Neuron (in vitro differentiated cells): ENCODE data around the gene EGFLAM.

ENCODE experiments used
- H2AFZ ChIP-seq: one replicate; pipeline ENCODE4 v1.6.1; 2013; ENCODE audit warnings: low read depth, mild to moderate bottlenecking, inconsistent platforms, low read length, moderate library complexity
- H3K27me3 ChIP-seq: one replicate; pipeline ENCODE4 v1.6.1; 2013; ENCODE audit warnings: low read length; ENCODE audit not compliant: insufficient read depth
- H3K36me3 ChIP-seq: one replicate; pipeline ENCODE4 v1.6.1; 2013; ENCODE audit warnings: low read length; ENCODE audit not compliant: insufficient read depth
- H3K4me1 ChIP-seq: one replicate; pipeline ENCODE4 v1.6.1; 2013; ENCODE audit warnings: low read length; ENCODE audit not compliant: insufficient read depth
- H3K4me3 ChIP-seq: 2 replicates; pipeline ENCODE4 v1.5.1; 2013; ENCODE audit warnings: mild to moderate bottlenecking, low read length, moderate library complexity
- H3K9me3 ChIP-seq: one replicate; pipeline ENCODE4 v1.6.1; 2013; ENCODE audit warnings: low read length

EGFLAM gene

GRCh38 chr5:38258319-38259061, at the start of gene EGFLAM:
Gene EGFLAM, plus strand, starts transcription at chr5:38258559. Its CDS starts 196 bp downstream, at chr5:38258755.
- Histone ChIP-seq H3K9me3 (no peaks in the 10 kb centered on the region), H3K4me3 (peak within 1 kb of the TSS; percentile 20), H3K36me3 (no peaks in the 10 kb centered on the region), H3K4me1 (peaks cover 16% of the 10 kb centered on the region), H3K27me3 (peaks cover 54% of the 10 kb centered on the region), H2AFZ (peak within 1 kb of the TSS; percentile 75)

- no peaks in the 10 kb centered on the region for H3K36me3 ChIP-seq
- no peaks in the 10 kb centered on the region for H3K9me3 ChIP-seq
- no peaks in the 10 kb centered on the region for H3K4me1 ChIP-seq
- H2AFZ ChIP-seq = no peak overlapping the region
- no peak overlapping the region for H3K4me3 ChIP-seq
- H3K27me3 ChIP-seq = no peaks in the 10 kb centered on the region
Measured at GRCh38 chr5:38208782-38209378, 49.5 kb upstream of the EGFLAM start.

GRCh38 chr5:38210676-38211353, 47.5 kb upstream of the EGFLAM start:
- no peak overlapping the region for H3K4me3 ChIP-seq
- no peaks in the 10 kb centered on the region for H3K36me3 ChIP-seq
- no peaks in the 10 kb centered on the region for H3K27me3 ChIP-seq
- no peaks in the 10 kb centered on the region for H3K9me3 ChIP-seq
- H2AFZ ChIP-seq = no peak overlapping the region
- H3K4me1 ChIP-seq = no peaks in the 10 kb centered on the region

- Histone ChIP-seq H2AFZ (no peak overlapping the region), H3K27me3 (no peaks in the 10 kb centered on the region), H3K36me3 (no peaks in the 10 kb centered on the region), H3K4me1 (no peaks in the 10 kb centered on the region), H3K4me3 (no peak overlapping the region), H3K9me3 (no peaks in the 10 kb centered on the region)
Measured at GRCh38 chr5:38211354-38211710, 47.0 kb upstream of the EGFLAM start.

- H3K27me3 ChIP-seq = no peaks in the 10 kb centered on the region
- no peaks in the 10 kb centered on the region for H3K9me3 ChIP-seq
- no peak overlapping the region for H2AFZ ChIP-seq
- no peaks in the 10 kb centered on the region for H3K4me1 ChIP-seq
- H3K36me3 ChIP-seq = no peaks in the 10 kb centered on the region
- H3K4me3 ChIP-seq = no peak overlapping the region
Measured at GRCh38 chr5:38212307-38212706, 46.1 kb upstream of the EGFLAM start.

- Histone ChIP-seq H3K9me3 (no peaks in the 10 kb centered on the region), H2AFZ (no peak overlapping the region), H3K4me3 (no peak overlapping the region), H3K27me3 (no peaks in the 10 kb centered on the region), H3K36me3 (no peaks in the 10 kb centered on the region), H3K4me1 (no peaks in the 10 kb centered on the region)
Measured at GRCh38 chr5:38226091-38226490, 32.3 kb upstream of the EGFLAM start.

GRCh38 chr5:38228914-38229313, 29.4 kb upstream of the EGFLAM start:
- Histone ChIP-seq H3K27me3 (no peaks in the 10 kb centered on the region), H2AFZ (no peak overlapping the region), H3K4me1 (no peaks in the 10 kb centered on the region), H3K9me3 (no peaks in the 10 kb centered on the region), H3K4me3 (no peak overlapping the region), H3K36me3 (no peaks in the 10 kb centered on the region)

- no peaks in the 10 kb centered on the region for H3K36me3 ChIP-seq
- no peak overlapping the region for H2AFZ ChIP-seq
- no peak overlapping the region for H3K4me3 ChIP-seq
- no peaks in the 10 kb centered on the region for H3K4me1 ChIP-seq
- H3K9me3 ChIP-seq = no peaks in the 10 kb centered on the region
- no peaks in the 10 kb centered on the region for H3K27me3 ChIP-seq
Measured at GRCh38 chr5:38234737-38235136, 23.6 kb upstream of the EGFLAM start.

GRCh38 chr5:38237681-38238080, 20.7 kb upstream of the EGFLAM start:
- no peaks in the 10 kb centered on the region for H3K9me3 ChIP-seq
- H3K4me1 ChIP-seq = no peaks in the 10 kb centered on the region

GRCh38 chr5:38240212-38240611, 18.1 kb upstream of the EGFLAM start:
- Histone ChIP-seq H3K4me3 (no peak overlapping the region), H3K4me1 (no peaks in the 10 kb centered on the region), H2AFZ (no peak overlapping the region), H3K36me3 (no peaks in the 10 kb centered on the region), H3K9me3 (no peaks in the 10 kb centered on the region), H3K27me3 (no peaks in the 10 kb centered on the region)

More at GRCh38 chr5:38237681-38238080, 20.7 kb upstream of the EGFLAM start:
- Histone ChIP-seq H3K36me3 (no peaks in the 10 kb centered on the region), H2AFZ (no peak overlapping the region), H3K4me3 (no peak overlapping the region), H3K27me3 (no peaks in the 10 kb centered on the region)

GRCh38 chr5:38241655-38242054, 16.7 kb upstream of the EGFLAM start:
- Histone ChIP-seq H3K9me3 (no peaks in the 10 kb centered on the region), H3K4me3 (no peak overlapping the region), H3K36me3 (no peaks in the 10 kb centered on the region), H2AFZ (no peak overlapping the region), H3K27me3 (no peaks in the 10 kb centered on the region), H3K4me1 (no peaks in the 10 kb centered on the region)

- Histone ChIP-seq H2AFZ (no peak overlapping the region), H3K4me1 (no peaks in the 10 kb centered on the region), H3K9me3 (no peaks in the 10 kb centered on the region), H3K36me3 (no peaks in the 10 kb centered on the region), H3K27me3 (no peaks in the 10 kb centered on the region), H3K4me3 (no peak overlapping the region)
Measured at GRCh38 chr5:38245307-38245706, 13.1 kb upstream of the EGFLAM start.

GRCh38 chr5:38249301-38249700, 9.1 kb upstream of the EGFLAM start:
- H2AFZ ChIP-seq = no peak overlapping the region
- H3K36me3 ChIP-seq = no peaks in the 10 kb centered on the region
- no peaks in the 10 kb centered on the region for H3K27me3 ChIP-seq
- no peaks in the 10 kb centered on the region for H3K9me3 ChIP-seq
- no peak overlapping the region for H3K4me3 ChIP-seq
- H3K4me1 ChIP-seq = no peaks in the 10 kb centered on the region
